HG02571 (cell line): ENCODE results near the gene HTR1D.
A peak's percentile ranks its signal among the peaks of the same experiment; 100 is the strongest.

Source experiments
- ATAC-seq: cut with Tn5 transposase; IDR thresholded peaks from one replicate; pipeline ENCODE4 v1.9.1; 2021; ENCODE audit warnings: mild to moderate bottlenecking, moderate library complexity; ENCODE audit not compliant: unreplicated experiment

The HTR1D gene

DNA sequence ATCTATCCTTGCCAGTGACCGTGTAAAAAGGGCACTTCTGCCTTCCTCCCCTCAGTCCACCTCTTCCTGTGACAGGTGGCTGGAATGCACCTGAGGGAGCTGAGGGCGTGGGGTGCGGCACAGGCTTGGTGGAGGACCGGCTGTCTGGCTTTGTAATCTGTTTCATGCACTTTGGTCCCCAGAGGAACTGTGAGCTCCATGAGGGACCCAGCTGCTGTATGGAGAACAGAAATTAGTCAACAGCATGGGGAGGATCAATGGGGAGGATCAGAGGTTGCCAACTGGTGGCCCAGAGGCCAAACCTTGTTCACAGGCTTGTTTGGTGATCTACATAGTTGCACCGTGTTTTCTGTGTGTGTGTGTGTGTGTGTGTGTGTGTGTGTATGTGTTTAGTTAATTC lies 29.7 kb downstream of the HTR1D start:
- ATAC-seq = no peak

DNA sequence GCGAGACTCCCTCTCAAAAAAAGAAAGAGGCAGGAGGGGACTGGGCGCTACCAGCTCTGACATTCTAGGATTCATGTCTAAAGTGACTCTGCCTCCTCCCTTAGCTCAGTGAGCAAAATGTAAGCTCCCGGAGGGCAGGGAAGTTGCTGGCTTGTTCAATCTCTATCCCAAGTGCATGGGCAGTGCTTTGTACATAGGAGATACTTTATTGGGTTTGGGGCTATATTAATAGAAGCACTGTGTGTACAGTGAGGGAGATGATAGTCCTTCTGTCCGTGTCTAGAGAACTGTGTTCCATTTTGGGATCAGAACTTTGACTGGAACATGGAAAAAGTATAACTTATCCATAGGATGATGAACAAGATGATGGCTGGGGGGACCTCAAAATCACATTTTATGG lies 31.9 kb downstream of the HTR1D start:
- ATAC-seq = no peak

DNA sequence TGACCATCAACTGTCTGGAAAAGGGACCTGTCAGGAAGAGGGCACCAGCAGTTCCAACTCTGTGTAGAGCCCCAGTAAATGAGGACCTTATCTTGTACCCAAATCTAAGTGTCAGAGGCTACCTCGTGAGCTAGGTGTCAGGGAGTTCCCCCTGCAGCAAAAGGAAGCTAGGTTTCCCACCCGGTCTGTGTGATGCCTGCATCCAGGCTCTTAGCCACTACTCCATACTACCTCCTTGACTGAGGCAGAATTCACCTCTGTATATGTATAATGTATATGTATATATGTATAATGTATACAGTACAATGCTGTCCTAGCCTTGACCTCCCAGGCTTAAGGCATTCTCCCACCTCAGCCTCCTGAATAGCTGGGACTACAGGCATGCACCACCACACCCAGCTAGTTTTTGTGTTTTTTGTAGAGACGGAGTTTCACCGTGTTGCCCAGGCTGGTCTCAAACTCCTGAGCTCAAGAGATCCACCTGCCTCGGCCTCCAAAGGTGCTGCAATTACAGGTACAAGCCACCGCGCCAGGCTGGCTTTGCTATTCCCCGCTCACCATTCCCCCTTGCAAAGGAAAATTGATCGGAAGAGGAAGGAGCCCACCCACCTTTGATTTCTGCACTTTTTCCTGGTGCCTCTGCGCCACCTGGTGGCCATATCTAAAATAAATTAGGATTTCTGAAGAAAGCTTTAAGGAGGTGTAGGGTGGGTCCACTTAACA lies 32.9 kb downstream of the HTR1D start:
- ATAC-seq = no peak

DNA sequence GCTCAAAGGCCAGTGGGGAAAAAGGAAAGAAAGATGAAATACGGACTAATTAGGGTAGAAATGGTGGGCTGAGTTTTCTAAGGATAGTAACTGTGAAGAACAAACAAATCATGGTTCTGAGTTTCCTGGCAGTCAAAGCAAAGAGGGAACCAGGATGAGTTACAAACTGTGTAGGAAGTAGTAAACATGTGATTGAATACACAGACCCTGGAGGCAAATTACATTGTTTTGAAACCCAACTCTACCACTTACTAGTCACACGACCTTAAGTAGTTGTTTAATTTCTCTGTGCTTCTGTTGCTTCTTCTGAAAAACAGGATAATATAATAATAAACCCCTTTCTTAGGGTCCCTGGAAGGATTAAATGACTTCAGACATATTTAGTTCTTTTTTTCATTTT lies 37.4 kb downstream of the HTR1D start:
- ATAC-seq = no peak

GRCh38 chr1:23178950-23179349 lies 38.4 kb downstream of the HTR1D start:
- no peak for ATAC-seq

DNA sequence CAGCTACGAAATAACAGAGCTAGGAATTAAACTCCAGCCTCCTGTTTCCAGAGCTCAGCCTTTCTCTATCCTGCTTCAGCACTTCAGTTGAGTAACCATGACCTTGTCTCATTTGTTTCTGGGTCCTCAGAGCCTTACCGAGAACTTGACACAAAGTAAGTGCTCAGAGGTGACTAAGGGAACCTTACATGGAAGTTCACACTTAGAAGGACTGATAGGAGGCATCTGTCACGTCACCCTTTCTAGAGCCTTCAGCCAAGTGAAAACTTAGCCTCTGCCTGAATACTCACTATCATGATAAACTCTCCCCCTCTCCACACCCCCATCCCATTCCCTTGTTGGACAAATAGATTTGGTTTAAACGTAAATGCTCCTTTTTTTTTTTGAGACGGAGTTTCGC lies 38.9 kb downstream of the HTR1D start:
- no peak for ATAC-seq

DNA sequence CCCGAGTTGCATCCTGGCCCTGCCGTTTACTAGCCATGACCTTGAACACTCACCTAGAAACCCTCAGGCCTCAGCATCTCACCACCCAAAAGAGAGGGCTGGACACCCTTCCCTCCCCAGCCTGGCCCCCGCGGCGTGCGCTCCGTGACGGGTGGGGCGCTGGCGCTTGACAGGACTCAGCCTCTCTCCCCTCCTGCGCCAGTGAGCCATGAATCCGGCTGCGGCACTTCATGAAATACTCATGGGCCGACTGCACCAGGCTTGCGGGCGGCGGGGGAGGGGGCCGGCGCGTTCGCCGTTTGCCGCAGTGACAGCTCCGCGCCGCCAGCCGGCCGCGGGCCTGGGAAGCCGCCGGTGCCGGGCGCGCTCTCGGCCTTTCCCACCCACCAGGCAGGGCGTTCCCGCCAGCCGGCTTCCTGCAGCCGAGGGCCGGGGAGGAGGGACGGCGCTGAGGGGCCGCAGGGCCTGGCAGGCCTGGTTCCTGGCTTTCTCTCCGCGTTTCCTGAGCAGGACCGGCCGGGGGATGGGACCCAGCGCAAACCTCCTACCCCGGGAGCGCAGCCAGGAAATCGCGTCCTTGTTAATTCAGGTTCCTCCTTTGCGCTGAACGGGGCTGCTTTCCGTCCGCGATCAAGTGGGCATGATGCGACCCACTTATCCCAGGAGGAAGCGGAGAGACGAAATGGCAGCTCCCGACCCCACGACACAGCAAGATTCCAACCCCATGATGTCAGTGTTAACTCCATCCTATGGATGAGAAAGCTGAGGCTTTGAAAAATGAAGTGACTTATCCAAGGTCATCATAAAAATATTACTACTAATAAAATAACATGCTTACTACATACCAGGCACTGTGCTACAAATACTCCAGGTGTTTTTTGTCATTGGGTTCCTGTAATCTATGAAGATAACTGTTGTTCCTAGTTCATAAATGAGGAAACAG lies 39.6 kb downstream of the HTR1D start:
- ATAC-seq = no peak

DNA sequence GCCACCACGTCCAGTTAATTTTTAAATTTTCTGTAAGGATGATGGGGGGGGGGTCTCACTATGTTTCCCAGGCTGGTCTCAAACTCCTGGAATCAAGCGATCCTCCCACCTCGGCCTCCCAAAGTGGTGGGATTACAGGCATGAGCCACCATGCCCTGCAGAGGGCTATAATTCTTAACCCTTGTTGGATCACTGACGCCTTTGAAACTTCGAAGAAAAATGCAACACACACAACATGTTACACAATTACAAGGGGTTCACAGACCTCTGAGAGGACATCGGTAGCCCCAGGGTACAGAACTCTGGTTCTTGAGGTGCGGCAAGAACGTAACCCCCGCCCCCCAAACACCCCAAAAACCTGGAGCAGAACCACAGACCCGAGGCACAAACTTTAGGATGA lies 40.3 kb downstream of the HTR1D start:
- ATAC-seq = no peak

DNA sequence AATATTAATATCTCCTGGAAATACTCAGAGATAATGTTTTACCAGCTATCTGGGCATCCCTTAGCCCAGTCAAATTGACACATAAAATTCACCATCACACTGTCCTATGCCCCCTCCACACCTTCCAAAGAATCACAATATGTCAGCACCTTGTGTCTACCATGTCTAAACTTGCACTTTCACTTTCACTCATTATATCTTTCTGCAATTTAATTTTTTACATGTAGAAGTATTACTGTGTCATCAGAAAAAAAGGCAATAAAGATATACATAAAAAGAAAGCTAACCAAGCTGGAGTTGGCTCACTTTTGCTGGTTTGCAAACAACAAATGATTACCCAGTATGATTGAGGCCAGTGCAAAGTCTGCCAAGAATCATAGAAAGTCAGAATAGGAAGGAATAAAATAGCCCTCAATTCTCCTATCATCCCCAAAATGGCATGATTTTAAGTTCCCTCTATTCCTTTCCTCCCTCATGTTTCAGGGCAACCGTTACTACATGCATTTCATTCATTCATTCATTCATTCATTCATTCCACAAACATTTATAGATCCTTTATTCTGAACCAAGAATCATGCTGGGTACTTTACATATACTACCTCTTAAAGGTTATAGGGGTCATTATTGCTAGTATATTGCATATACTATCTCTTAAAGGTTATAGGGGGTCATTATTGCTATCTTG lies 42.7 kb downstream of the HTR1D start:
- ATAC-seq = no peak

- no peak for ATAC-seq
Observed at GRCh38 chr1:23171181-23171755, 46.0 kb downstream of the HTR1D start.

DNA sequence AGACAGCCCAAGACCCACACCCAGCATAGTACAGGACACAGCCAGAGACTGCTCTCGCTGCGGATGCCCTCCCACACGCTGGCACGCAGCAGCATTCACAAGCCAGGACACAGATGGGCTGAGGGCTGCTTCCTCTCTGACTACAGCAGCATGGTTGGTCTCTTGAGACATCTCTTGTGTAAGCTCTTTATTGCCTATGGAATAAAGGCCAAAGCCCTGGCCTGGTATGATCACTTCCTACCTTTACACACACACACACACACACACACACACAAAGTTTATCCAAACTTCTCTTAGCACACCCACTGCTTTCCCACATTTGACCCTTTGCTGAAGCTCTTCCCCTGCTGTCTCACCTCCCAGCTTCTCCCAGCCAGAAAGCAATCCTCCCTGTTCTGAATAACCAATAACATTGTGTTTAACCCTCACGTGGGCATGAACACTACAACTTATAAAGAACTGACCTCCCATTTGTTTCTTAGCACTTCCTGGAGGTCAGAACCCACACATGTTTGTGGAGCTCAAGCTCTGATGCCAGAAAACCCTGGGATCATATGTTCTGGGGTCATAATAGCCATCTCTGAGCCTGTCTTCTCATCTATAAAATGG lies 47.5 kb downstream of the HTR1D start:
- no peak for ATAC-seq

- ATAC-seq = no peak
Observed at GRCh38 chr1:23169195-23169575, 48.1 kb downstream of the HTR1D start.

GRCh38 chr1:23168445-23169194 lies 48.7 kb downstream of the HTR1D start, which contains the start of gene LUZP1:
LUZP1 (minus strand) TSS chr1:23168856.
- peak; percentile 73 for ATAC-seq

DNA sequence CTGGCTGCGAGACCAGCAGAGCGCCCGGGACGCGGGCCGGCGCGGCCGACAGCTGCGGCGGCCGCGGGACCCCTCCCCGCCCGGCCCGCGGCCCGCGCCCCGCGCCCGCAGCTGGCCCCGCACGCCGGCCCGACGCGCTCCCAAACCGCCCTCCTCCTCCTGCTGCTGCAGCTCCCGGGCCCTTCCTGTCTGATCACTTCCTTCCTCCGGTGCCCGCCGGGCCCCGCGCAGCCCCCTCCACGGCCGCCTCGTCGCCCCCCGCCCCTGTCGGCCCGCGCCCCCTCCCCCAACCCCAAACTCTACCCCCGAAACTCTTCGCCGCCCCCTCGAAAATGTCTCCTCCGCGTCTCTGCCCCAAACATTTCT lies 49.2 kb downstream of the HTR1D start:
- ATAC-seq = peak; percentile 24

GRCh38 chr1:23167353-23168078 lies 49.8 kb downstream of the HTR1D start:
- no peak for ATAC-seq

DNA sequence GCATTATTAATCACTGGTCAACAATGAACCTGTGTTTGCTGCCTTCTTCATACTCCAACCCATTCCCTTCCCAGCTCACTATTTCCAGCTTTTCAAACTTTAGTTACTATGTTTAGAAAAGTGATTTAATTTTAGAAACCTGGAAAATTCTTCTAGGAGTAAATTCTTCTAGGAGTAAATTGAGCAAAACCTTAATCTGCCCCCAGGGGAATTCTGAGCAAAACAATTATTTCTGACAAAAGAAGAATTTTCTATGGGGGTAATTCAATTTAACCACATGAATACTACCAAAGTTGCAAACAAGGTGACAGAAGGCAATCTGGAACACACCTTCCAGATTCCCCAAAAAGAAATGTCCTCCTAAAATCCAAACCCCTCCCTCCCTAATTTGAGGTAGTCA lies 50.4 kb downstream of the HTR1D start:
- ATAC-seq = no peak

DNA sequence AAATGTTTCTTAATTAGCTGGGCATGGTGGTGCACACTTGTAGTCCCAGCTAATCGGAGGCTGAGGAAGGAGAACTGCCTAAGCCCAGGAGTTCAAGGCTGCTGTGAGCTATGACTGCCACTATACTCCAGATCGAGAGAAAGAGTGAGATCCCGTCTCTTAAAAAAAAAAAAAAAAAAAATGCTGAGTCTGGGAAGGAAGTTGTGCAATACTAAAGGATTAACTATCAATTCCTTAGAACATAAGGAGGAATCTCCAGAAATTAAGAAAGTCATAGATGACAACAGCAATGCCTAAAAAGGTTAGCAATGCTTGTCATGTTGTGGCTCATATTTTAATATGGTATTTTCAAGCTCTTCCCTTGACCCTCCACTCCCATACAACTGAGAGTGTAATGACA lies 53.9 kb downstream of the HTR1D start:
- no peak for ATAC-seq

- no peak for ATAC-seq
Observed at GRCh38 chr1:23159963-23160877, 57.1 kb downstream of the HTR1D start.
